Nephron progenitor cell (in vitro differentiated cells): Measurements from ENCODE around the gene TUBA1B.

Experiments used
- DNase-seq: peaks from one replicate; pipeline ENCODE4 v3.0.0; 2021
- H3K27ac Mint-ChIP-seq: 2 replicates; pipeline ENCODE4 v1.8.0; 2021; ENCODE audit warnings: mild to moderate bottlenecking, moderate library complexity, mixed read lengths
- H3K27me3 Mint-ChIP-seq: 2 replicates; pipeline ENCODE4 v1.8.0; 2021; ENCODE audit warnings: mild to moderate bottlenecking, low read depth, mixed read lengths; ENCODE audit not compliant: poor library complexity
- H3K36me3 Mint-ChIP-seq: 2 replicates; pipeline ENCODE4 v1.8.0; 2021; ENCODE audit warnings: low read depth, mixed read lengths
- H3K4me1 Mint-ChIP-seq: 2 replicates; pipeline ENCODE4 v1.8.0; 2021; ENCODE audit warnings: mixed read lengths
- H3K4me3 Mint-ChIP-seq: 2 replicates; pipeline ENCODE4 v1.8.0; 2021; ENCODE audit warnings: mild to moderate bottlenecking, moderate library complexity, mixed read lengths
- H3K9me3 Mint-ChIP-seq: 2 replicates; pipeline ENCODE4 v1.8.0; 2021; ENCODE audit warnings: mild to moderate bottlenecking, moderate library complexity, mixed read lengths
- CTCF ChIP-seq: fragments of 200-600 bp; sonication (generic); IDR thresholded peaks from 2 replicates; pipeline ENCODE4 v1.5.0; 2021; ENCODE audit warnings: antibody characterized with exemption

Gene TUBA1B

GRCh38 chr12:49160399-49160798 lies 29.2 kb upstream of the TUBA1B start:
- DNase-seq, result no peak
- peaks cover 5% of the 10 kb centered on the region for H3K36me3 Mint-ChIP-seq
- peaks cover 9% of the 10 kb centered on the region for H3K9me3 Mint-ChIP-seq
- H3K27ac Mint-ChIP-seq, result peak overlapping the region; percentile 29
- H3K4me1 Mint-ChIP-seq, result no peaks in the 10 kb centered on the region
- no peaks in the 10 kb centered on the region for H3K27me3 Mint-ChIP-seq
- no peak overlapping the region for H3K4me3 Mint-ChIP-seq
- TF ChIP-seq CTCF, result no peak

- no peak for TF ChIP-seq CTCF
- no peak overlapping the region for H3K4me3 Mint-ChIP-seq
- peaks cover 2% of the 10 kb centered on the region for H3K27me3 Mint-ChIP-seq
- H3K4me1 Mint-ChIP-seq, result no peaks in the 10 kb centered on the region
- no peak for DNase-seq
- no peak overlapping the region for H3K27ac Mint-ChIP-seq
- no peaks in the 10 kb centered on the region for H3K36me3 Mint-ChIP-seq
- H3K9me3 Mint-ChIP-seq, result no peaks in the 10 kb centered on the region
These were observed 23.0 kb upstream of the TUBA1B start for GRCh38 chr12:49154221-49154620.

- no peak for DNase-seq
- TF ChIP-seq CTCF, result no peak
- Mint-ChIP-seq H3K27me3 (peaks cover 4% of the 10 kb centered on the region), H3K4me1 (peaks cover 6% of the 10 kb centered on the region), H3K27ac (no peak overlapping the region), H3K4me3 (no peak overlapping the region), H3K9me3 (no peaks in the 10 kb centered on the region), H3K36me3 (no peaks in the 10 kb centered on the region)
These were observed 16.2 kb upstream of the TUBA1B start for GRCh38 chr12:49147384-49147783.

GRCh38 chr12:49146406-49146805 lies 15.2 kb upstream of the TUBA1B start:
- no peaks in the 10 kb centered on the region for H3K9me3 Mint-ChIP-seq
- DNase-seq, result no peak
- no peak overlapping the region for H3K27ac Mint-ChIP-seq
- H3K4me1 Mint-ChIP-seq, result peaks cover 7% of the 10 kb centered on the region
- TF ChIP-seq CTCF, result no peak
- H3K4me3 Mint-ChIP-seq, result no peak overlapping the region
- H3K27me3 Mint-ChIP-seq, result peaks cover 2% of the 10 kb centered on the region
- no peaks in the 10 kb centered on the region for H3K36me3 Mint-ChIP-seq

- no peaks in the 10 kb centered on the region for H3K36me3 Mint-ChIP-seq
- H3K27me3 Mint-ChIP-seq, result peaks cover 2% of the 10 kb centered on the region
- no peaks in the 10 kb centered on the region for H3K9me3 Mint-ChIP-seq
- H3K27ac Mint-ChIP-seq, result no peak overlapping the region
- TF ChIP-seq CTCF, result no peak
- no peak overlapping the region for H3K4me3 Mint-ChIP-seq
- peaks cover 18% of the 10 kb centered on the region for H3K4me1 Mint-ChIP-seq
- DNase-seq, result no peak
These were observed 13.2 kb upstream of the TUBA1B start for GRCh38 chr12:49144384-49144783.

GRCh38 chr12:49138999-49139398 lies 7.8 kb upstream of the TUBA1B start:
- no peak for DNase-seq
- Mint-ChIP-seq H3K4me3 (no peak overlapping the region), H3K36me3 (no peaks in the 10 kb centered on the region), H3K9me3 (no peaks in the 10 kb centered on the region), H3K27me3 (peaks cover 2% of the 10 kb centered on the region), H3K27ac (no peak overlapping the region), H3K4me1 (peaks cover 22% of the 10 kb centered on the region)
- TF ChIP-seq CTCF, result no peak
